Measurements from ENCODE around the gene ABCC3.
A peak's percentile ranks its signal among the peaks of the same experiment; 100 is the strongest.

The ABCC3 gene

DNA sequence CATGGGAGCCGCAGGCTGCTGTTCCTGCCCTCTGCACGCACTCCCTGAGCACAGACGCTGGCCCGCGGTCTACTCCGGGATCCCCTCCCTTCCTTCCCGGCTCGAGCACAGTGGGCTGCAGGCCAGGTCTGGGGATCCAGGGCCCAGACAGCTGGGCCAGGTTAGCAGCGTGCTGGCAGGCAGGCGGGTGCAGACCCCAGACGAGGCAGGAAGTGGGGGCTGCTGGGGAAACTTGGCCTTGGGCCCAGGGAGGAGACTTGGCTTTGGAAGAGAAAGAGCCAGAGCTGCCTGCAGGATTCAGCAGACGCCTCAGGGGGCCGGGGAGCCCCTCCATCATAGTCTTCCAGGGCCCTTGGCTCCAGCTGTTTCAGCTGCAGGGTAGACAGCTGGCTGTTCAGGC is 30.2 kb upstream of the ABCC3 start:
- DNase-seq (ENCODE audit: low spot score), result no peak

DNA sequence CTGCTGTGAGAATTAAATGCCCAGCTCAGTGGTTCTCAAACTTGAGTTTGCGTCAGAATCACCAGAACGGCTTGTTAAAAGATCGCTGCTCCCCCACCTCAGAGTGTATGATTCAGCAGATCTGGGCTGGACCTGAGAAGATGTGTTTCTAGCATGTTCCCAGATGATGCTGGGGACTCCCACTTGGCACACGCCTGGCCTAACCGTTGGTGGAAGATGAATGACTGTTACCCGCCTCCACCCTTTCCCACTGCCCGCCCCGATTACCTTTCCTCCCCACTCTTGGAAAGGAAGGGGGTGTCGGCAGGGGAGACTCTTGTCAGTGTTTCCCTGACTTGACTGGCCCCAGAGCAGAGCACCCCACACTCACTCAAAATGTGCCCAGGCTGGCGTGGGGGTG is 29.3 kb upstream of the ABCC3 start:
- no peak for DNase-seq (ENCODE audit: low spot score)

DNA sequence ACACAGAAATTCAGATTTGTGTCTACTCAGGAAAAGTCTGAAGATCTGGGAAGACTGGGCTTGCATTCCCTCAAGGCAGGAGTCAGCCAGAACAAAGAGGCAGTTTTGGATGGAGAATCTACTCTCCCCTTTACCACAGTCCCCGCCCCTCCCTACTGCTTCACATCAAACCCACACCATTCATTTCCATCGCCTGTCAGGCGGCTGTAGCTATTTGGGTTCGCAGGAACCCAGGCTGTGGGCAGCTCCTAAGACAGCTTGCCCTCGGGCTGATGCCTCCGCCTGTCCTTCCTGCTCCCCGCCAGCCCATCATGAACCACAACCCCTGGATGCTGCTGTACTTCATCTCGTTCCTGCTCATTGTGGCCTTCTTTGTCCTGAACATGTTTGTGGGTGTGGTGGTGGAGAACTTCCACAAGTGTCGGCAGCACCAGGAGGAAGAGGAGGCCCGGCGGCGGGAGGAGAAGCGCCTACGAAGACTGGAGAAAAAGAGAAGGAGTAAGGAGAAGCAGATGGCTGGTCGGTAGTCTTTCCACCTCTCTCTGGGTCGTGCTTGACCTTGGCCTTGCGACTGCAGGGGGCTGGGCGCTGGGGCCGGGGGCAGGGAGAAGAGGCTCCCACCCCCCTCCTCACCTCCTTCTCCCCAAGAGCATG is 27.0 kb upstream of the ABCC3 start:
- no peak for DNase-seq (ENCODE audit: low spot score)

DNA sequence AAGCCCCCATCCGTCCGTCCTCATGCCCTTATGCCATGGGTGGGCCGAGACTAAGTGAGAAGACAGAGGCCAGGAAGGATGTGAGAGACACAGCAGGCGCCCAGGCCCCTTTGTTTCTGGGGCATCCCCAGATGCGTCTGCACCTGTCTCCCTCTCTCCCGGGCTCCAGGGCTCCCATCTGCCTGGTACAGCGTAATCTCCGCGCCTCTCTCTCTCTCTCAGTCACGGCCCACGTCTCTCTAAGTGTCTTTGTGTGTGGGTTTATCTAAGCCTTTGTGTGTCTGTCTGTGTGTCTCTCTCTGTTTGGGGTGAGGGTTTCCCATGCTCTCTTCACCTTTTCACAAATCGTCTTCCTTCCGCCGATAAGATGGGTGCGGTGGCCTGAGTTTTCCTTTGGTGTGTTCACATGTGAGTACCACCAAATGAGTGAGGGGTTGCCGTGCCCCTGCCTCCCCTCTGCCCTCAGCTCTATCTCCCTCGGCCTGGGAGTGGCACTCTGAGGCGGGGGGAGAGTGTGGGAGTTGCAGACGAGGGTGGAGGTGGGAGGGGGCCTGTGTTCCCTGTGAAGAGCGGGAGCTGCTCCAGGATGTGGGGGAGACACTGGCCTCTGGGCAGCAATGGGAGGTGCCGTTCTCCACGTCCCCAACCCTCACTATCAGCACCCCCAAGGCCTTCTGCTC is 25.8 kb upstream of the ABCC3 start:
- DNase-seq (ENCODE audit: low spot score), result no peak

DNA sequence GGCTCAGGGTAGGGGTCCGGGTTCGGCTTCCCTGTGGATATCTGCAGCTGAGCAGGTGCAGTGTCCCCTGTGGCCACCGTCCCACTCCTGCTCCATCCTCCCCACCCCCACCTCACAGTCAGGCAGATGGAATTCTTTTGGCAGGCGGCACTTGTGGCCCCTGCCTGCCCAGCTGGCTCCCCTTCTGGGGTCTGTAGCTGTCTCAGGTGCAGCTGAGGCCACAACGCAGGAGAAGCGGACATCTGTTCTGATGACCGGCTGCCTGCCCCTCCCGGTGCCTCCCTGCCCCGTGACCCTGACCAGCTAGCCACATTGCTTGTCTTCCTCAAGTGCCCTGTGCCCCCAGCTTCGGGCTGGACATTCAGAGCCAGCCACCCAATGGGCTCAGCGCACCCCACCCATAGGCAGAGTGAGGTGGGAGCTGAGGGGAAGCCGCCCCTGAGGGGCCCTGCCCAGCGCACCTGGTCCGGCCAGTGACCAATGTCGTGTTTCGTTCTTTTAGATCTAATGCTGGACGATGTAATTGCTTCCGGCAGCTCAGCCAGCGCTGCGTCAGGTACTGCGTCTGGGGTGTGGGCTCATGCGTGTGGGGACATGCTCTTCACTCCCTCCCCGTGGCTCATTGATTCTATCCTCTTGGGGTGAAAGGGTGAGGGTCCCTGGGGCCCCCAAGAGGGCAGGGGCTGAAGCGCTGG is 25.2 kb upstream of the ABCC3 start:
- DNase-seq (ENCODE audit: low spot score), result no peak

DNA sequence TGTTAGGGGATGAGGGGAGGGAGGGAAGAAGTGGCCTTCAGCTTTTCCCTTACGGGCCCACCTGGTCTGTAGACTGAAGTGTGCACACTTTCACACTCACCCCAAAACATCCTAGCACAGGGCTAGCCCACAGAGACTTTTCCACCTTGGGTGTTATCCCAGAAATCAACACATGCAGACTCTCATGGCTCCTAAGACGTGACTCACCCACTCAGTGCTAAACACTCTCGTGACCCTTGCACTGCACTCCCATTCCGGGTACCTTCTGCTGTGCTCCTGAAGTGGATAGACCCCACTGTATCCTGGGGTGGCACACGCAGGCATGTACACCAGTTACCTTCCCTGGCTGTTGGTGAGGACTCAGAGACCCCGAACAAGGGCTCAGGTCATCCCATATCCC is 23.0 kb upstream of the ABCC3 start:
- no peak for DNase-seq (ENCODE audit: low spot score)

DNA sequence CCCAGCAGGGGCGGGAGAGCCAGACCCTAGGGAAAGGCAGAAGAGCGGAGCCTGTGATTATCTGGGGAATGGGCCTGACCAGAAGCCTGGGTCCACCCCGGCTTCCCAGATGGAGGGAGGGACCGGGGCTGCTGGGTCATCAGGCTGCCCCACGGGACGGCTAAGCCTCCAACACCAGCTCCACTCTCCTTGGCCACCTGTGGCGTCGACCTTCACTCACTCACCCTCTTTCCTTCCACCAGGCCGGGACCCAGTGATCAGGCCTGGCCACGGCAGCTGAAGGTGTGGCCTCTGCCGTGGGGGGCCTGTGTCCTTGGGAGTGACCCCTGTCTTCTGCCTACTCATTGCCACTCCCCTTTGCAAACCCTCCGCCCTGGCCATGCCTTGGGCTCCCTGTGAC is 22.4 kb upstream of the ABCC3 start:
- DNase-seq (ENCODE audit: low spot score), result no peak

DNA sequence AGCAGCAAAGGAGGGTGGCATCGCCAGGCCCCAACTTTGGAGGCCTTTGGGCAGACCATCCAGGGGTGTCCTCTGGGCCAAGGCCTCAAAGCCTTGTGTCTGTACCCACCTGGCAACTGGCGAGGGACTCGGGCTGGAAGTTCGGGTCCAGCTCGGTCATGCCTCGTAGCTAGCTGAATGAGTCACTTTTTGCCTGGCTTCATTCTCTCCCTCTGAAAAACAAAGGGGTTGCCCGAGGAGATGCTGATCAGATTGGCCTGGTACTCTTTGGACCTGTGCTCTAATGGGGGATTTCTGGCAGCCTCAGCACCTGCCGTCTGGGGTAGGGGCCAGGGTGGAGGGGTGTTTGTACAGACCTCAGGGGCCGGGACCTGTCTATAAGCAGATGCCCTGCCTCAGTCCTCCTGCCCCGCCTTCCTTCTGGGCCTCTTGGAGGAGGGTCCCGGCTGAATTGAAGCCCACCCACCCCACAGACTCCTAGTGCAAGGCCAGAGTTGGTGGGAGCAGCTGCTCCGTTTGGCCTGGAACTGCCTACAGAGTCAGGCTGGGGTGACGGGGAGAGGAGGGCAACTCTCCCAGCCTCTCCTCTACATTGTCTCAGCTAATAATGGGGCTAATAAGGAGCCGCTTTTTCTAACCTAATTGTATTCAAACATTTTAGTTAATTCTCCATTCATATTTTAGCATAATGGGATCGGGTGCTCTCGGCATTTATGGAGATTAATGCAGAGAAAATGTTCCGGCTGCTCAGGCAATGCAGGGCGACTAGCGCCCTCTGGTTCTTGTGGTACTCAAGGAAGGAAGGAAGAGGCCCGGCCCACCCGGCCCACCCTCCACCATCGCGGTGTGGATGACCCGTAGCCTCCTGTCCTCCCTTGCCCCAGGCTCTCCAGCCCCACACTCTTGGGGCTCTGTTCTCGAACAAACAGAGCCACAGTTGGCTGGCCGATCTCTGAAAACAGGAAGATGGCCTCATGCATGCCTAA is 21.4 kb upstream of the ABCC3 start:
- DNase-seq (ENCODE audit: low spot score), result no peak

DNA sequence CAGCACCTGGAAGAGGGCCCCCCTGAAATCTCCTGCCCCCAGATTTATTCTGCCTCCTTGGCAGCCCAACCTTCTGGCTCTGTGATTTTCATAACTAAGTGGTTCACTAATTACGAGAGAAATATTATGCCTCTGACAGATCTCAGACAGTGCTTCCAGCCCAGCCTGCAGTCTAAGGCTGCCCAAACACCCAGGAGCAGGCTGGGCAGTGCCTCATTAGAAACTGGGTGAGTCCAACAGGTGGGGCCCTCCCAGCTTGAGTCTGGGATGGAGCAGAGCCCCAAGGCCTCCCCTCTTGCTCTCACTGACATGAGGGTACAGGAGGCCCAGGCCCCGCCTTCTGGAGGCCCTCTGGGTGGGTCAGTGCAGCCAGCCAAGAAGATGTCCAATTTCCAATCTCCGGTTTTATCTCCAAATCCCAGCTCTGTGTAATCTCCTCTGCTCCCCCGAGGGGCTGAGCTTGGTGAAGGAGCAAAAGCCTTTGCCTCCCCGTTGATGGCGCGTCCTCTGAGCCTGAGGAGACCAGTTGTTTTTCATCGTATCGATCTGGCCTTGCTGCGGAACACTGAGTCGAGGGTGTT is 20.1 kb upstream of the ABCC3 start:
- no peak for DNase-seq (ENCODE audit: low spot score)

DNA sequence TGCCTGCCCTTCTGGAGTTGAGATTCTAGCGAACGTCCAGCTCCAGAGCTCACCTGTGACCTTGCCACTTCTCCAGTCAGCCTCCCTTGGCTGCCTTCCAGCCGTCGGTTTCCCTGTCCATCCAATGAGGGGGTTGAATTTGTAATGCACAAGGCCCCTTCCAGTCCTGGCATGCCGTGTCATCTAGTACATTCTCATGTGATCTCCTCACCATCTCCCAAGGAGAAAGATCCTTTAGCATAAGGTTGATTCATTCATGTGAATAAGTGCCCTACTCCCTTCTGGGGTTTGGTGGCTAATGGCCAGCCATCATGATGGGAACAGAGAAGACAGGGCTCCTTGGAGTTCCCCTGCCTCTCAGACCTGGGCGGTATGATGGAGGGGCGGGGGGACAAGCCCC is 18.9 kb upstream of the ABCC3 start:
- no peak for DNase-seq (ENCODE audit: low spot score)

DNA sequence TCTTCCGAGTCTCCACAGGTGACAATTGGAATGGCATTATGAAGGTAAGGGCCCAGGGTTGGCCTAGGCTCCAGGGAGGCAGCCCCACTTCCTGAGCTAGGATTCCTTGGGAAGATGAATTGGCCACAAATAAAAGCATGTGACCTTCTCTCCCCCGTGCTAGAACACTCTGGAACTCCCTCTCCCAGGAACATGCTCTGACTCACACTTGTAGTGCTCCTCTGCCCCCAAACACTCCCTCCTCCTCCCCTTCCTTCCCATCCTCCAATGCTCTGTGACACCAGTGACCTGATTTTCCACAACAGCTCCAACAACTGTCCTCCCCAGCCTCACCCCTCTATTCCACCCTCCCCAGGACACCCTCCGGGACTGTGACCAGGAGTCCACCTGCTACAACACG is 16.4 kb upstream of the ABCC3 start:
- no peak for DNase-seq (ENCODE audit: low spot score)

DNA sequence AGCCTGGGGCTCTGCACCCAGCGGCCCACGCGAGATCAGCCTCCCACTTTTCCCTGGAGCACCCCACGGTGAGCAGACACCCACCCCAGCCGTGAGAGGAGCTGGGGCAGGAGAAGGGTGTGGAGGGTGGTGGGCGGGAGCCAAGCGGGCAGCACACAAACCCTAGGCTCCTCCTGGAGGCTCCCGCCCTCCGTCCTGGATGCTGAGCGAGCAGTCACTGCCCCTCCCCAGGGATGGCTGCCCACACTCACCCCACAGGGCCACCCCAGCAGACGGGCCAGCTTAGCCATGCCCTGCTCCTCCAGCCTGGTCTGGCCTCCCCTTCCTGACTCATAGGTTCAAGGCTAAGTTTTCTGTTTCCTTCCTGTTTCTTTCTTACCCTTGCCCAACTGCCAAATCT is 15.7 kb upstream of the ABCC3 start:
- DNase-seq (ENCODE audit: low spot score), result no peak

DNA sequence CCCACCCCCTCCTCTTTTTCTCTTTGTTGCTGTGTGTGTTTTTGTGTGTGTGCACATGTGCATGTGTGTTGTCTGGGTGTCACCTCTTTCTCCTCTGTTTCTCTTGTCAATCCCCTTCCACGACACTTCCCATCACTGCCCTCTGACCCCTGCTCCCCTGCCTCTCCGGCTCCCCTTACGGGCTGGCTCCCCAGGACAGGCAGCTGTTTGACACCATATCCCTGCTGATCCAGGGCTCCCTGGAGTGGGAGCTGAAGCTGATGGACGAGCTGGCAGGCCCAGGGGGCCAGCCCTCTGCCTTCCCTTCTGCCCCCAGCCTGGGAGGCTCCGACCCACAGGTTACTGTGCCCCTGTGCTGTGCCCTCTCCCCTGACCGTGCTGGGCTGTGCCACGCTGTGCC is 15.2 kb upstream of the ABCC3 start:
- DNase-seq (ENCODE audit: low spot score), result no peak

DNA sequence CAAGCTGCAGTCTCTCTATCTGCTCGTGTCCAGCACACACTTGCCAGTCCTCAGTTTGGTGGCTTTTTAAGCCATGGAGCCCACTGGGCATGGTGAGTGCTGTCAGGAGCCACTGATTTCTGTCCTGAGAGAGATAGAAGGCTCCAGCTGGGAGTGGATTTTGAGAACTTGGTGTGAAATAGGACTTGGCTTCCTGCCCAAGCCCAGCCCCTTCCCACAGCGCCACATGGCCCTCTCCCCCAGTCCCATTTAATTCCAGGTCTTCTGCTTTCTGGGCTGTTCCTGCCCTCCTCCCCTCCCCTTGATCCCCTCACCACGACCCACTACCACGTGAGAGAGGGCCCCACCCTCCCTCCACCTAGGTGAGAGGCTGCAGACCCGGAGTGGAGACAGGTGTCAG is 14.4 kb upstream of the ABCC3 start:
- DNase-seq (ENCODE audit: low spot score), result no peak

DNA sequence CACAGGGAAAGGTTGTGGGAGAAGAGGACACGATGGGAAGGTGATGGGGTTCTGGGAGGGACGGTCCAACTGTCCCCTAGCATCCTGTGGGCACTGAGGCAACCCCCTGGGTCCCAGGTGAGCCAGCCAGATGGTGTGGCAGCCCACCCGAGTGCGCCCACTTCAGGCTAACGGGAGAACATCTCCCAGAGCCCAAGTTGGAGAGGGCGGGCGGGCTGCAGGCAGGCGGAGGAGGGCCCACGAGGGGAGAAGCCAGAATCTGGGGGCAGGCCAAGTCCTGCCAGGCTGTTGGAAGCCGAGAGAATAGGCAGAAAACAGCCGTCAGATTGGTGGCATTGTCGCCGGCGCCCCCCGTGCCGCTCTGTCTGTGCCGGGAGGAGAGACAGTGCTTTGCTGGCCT is 13.8 kb upstream of the ABCC3 start:
- no peak for DNase-seq (ENCODE audit: low spot score)

DNA sequence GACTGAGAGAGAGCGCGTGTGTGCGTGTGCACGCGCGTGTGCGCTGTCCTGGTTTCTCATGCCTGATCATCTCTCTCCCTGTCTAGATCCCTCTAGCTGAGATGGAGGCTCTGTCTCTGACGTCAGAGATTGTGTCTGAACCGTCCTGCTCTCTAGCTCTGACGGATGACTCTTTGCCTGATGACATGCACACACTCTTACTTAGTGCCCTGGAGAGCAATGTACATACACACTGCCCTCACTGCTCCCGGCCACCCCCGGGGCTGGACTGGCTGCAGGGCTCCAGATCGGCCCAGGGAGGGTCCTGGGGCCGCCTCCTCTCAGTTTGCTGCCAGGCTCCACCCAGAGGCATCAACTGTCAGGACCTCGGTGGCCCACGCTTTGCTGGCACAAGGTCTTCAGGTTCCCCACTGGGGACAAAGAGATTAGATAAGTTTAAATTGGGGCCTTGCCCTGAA is 13.1 kb upstream of the ABCC3 start:
- DNase-seq (ENCODE audit: low spot score), result no peak

DNA sequence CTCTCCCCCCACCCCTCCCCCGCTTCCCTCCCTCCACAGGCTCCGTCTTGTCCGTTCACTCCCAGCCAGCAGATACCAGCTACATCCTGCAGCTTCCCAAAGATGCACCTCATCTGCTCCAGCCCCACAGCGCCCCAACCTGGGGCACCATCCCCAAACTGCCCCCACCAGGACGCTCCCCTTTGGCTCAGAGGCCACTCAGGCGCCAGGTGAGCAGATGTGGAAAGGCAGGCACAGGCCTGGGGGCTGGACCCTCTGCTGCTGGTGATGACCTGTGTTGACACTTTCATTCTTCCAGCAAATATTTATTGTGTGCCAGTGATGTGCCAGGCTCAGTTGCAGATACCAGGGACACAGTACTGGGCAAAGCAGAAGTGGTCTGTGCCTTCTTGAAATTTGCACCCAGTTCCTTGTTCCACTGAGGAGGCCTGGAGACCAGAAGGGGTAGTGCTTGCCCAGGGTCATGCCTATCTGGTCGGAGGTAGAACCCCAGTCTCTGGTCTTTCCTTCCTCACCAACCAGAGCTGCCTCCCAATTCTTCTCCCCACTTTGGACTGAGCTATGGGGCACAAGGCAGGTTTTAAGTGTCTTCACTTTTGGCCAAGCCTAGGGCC is 10.3 kb upstream of the ABCC3 start:
- DNase-seq (ENCODE audit: low spot score), result no peak

DNA sequence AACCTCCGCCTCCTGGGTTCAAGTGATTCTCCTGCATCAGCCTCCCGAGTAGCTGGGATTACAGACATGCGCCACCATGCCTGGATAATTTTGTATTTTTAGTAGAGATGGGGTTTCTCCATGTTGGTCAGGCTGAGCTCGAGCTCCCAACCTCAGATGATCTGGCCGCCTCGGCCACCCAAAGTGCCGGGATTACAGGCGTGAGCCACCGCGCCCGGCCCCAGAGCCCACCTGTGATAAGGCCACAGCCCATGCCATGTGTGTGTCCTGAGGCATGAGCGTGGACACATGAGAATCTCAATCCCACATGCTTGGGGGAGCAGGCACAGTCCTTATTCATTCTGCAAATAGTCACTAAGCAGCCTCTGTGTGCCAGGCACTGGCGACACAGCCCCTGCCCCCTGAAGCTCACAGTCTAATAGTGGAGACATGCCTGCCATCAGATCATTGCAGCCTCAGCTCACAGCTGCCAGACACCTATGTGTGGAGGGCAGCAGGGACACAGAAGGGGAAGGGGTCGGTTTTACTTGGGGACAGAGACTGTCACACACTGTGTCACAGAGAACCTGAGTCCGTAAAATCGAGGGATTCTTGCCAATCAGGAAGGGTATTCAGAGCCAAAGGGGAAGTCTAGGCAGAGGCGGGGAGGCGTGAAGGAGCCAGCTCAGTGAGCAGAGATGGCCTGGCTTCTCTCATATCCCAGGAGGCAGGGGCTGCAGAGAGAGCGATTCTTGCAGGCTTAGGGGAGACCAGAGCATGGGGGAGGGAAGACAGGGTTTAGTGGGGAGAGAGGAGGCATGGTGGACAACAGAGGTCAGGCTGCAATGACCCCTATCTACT is 9.4 kb upstream of the ABCC3 start:
- no peak for DNase-seq (ENCODE audit: low spot score)

DNA sequence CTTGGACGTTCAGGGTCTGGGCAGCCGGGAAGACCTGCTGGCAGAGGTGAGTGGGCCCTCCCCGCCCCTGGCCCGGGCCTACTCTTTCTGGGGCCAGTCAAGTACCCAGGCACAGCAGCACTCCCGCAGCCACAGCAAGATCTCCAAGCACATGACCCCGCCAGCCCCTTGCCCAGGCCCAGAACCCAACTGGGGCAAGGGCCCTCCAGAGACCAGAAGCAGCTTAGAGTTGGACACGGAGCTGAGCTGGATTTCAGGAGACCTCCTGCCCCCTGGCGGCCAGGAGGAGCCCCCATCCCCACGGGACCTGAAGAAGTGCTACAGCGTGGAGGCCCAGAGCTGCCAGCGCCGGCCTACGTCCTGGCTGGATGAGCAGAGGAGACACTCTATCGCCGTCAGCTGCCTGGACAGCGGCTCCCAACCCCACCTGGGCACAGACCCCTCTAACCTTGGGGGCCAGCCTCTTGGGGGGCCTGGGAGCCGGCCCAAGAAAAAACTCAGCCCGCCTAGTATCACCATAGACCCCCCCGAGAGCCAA is 8.6 kb upstream of the ABCC3 start:
- DNase-seq (ENCODE audit: low spot score), result peak; percentile 88
